ENCODE measurements around the gene ARSI.

DNA sequence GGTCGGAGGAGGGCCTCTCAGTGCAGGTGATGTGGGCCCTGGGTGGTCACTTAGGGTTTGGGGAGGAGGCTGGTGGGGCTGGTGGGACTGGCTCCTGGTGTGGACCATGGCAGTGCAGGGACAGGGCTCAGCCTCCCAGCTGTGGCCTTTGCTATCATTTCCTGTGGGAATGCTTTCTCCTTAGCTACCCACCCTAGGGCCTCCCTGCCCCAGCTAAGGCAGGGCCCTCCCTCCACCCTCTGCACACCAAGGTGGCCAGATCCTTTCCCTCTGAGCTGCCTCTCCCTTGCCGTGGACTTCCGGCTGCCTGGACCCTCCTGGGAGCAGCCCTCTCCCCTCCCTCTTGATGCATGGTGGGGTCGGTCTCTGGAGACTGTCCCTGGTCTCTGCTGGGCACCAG lies 22.7 kb upstream of the ARSI start:
- TF ChIP-seq, protein P1, sequence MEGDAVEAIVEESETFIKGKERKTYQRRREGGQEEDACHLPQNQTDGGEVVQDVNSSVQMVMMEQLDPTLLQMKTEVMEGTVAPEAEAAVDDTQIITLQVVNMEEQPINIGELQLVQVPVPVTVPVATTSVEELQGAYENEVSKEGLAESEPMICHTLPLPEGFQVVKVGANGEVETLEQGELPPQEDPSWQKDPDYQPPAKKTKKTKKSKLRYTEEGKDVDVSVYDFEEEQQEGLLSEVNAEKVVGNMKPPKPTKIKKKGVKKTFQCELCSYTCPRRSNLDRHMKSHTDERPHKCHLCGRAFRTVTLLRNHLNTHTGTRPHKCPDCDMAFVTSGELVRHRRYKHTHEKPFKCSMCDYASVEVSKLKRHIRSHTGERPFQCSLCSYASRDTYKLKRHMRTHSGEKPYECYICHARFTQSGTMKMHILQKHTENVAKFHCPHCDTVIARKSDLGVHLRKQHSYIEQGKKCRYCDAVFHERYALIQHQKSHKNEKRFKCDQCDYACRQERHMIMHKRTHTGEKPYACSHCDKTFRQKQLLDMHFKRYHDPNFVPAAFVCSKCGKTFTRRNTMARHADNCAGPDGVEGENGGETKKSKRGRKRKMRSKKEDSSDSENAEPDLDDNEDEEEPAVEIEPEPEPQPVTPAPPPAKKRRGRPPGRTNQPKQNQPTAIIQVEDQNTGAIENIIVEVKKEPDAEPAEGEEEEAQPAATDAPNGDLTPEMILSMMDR (conservative IDR thresholded peaks at IDR 0.05 in 1 of 2, IDR thresholded peaks at IDR 0.05 in 1 of 2; ENCODE audit: extremely low read depth in 1 of 2, insufficient read depth in 1 of 2, low read depth in 1 of 2, low read length in 2 of 2): no peak
- no peak for TF ChIP-seq EZH2 (IDR thresholded peaks at IDR 0.05; ENCODE audit: borderline replicate concordance, low read length)

Measured in mammary epithelial cell (primary cell).